HG03039 (cell line): Measurements from ENCODE around the gene SUSD3.

Source experiments
- ATAC-seq: cut with Tn5 transposase; IDR thresholded peaks from one replicate; pipeline ENCODE4 v1.9.1; 2021; ENCODE audit warnings: mild to moderate bottlenecking, moderate library complexity; ENCODE audit not compliant: unreplicated experiment

SUSD3 gene

GRCh38 chr9:93028448-93029006 is 30.0 kb upstream of the SUSD3 start:
- ATAC-seq = no peak

GRCh38 chr9:93030642-93031628 is 27.6 kb upstream of the SUSD3 start:
- ATAC-seq = no peak

GRCh38 chr9:93031629-93032430 is 26.7 kb upstream of the SUSD3 start:
- no peak for ATAC-seq

GRCh38 chr9:93032545-93032944 is 26.0 kb upstream of the SUSD3 start:
- ATAC-seq = no peak

- ATAC-seq = no peak
Observed at GRCh38 chr9:93033531-93033930, 25.0 kb upstream of the SUSD3 start.

GRCh38 chr9:93035106-93035660 is 23.3 kb upstream of the SUSD3 start:
- no peak for ATAC-seq

GRCh38 chr9:93035821-93036351 is 22.6 kb upstream of the SUSD3 start:
- ATAC-seq = no peak

- no peak for ATAC-seq
Observed at GRCh38 chr9:93036887-93037475, 21.5 kb upstream of the SUSD3 start.

GRCh38 chr9:93037476-93037971 is 21.0 kb upstream of the SUSD3 start:
- ATAC-seq = no peak

- ATAC-seq = no peak
Observed at GRCh38 chr9:93038918-93039317, 19.6 kb upstream of the SUSD3 start.

- no peak for ATAC-seq
Observed at GRCh38 chr9:93039456-93039855, 19.0 kb upstream of the SUSD3 start.

GRCh38 chr9:93039976-93040375 is 18.5 kb upstream of the SUSD3 start:
- no peak for ATAC-seq

GRCh38 chr9:93040409-93040808 is 18.1 kb upstream of the SUSD3 start:
- no peak for ATAC-seq

GRCh38 chr9:93041108-93041802 is 17.2 kb upstream of the SUSD3 start:
- ATAC-seq = no peak

GRCh38 chr9:93043122-93043521 is 15.4 kb upstream of the SUSD3 start:
- no peak for ATAC-seq

GRCh38 chr9:93045521-93045920 is 13.0 kb upstream of the SUSD3 start:
- ATAC-seq = no peak

- no peak for ATAC-seq
Observed at GRCh38 chr9:93048566-93049448, 9.7 kb upstream of the SUSD3 start.

GRCh38 chr9:93049491-93049890 is 9.0 kb upstream of the SUSD3 start:
- no peak for ATAC-seq

GRCh38 chr9:93050231-93050630 is 8.3 kb upstream of the SUSD3 start:
- ATAC-seq = no peak
